Testis (tissue), 3 donors: ENCODE results near the gene CEACAM19. TPM values are rescaled to one million over a fixed set of nuclear protein-coding genes. Genes with fewer than 3 reads are reported as not detected.

ENCODE experiments used
- DNase-seq: peaks from one replicate; pipeline ENCODE4 v3.0.0-alpha.2; 2019
- H3K27ac ChIP-seq, 2 donors: fragments of 200-600 bp; sonication (generic); one replicate each; pipeline ENCODE4 v1.5.1; 2019
- H3K27me3 ChIP-seq: fragments of 200-600 bp; sonication (generic); one replicate; pipeline ENCODE4 v1.5.1; 2019
- H3K36me3 ChIP-seq: fragments of 200-600 bp; sonication (generic); one replicate; pipeline ENCODE4 v1.5.1; 2017; ENCODE audit warnings: low read depth; ENCODE audit errors: missing control alignments
- H3K4me1 ChIP-seq: fragments of 200-600 bp; sonication (generic); one replicate; pipeline ENCODE4 v1.5.1; 2019
- H3K4me3 ChIP-seq, 2 donors: fragments of 200-600 bp; sonication (generic); one replicate each; pipeline ENCODE4 v1.5.1; 2017 to 2019
- H3K9me3 ChIP-seq: fragments of 200-600 bp; sonication (generic); one replicate; pipeline ENCODE4 v1.5.1; 2017
- CTCF ChIP-seq, 3 experiments: fragments of 450-650 bp in 2 of 3; fragments of 200-600 bp in 1 of 3; sonication (generic) in 1 of 3; IDR thresholded peaks; one replicate each; pipeline ENCODE4 v1.5.1; 2016 to 2019; ENCODE audit warnings: antibody characterized with exemption in 3 of 3, mild to moderate bottlenecking in 2 of 3, moderate library complexity in 1 of 3
- POLR2A ChIP-seq: fragments of 450-650 bp; IDR thresholded peaks from one replicate; pipeline ENCODE4 v1.6.1; 2017; ENCODE audit warnings: antibody characterized with exemption, mild to moderate bottlenecking, moderate library complexity
- WGBS, 2 donors: methylation state at CpG; one replicate each; pipeline ENCODE4 v1.1.5; 2018; 5-methylcytosine and 5-hydroxymethylcytosine counted together
- intact Hi-C: fragments of 100-400 bp; cut with DNase I; formaldehyde crosslinking; loops from one replicate; pipeline ENCODE4 v1.15.1; 2023; ENCODE audit warnings: low total_unique reads
- polyA plus RNA-seq: library from polyadenylated mRNA; stranded (reverse); fragments of 350-450 nt; fragmentation: Illumina TruSeq; extraction: RNeasy Lipid Tissue Mini Kit (QIAGEN cat#74804); gene quantifications from one replicate; pipeline ENCODE4 v1.2.3, GENCODE V29; 2014; ENCODE audit warnings: low read depth, low replicate concordance; ENCODE audit not compliant: insufficient read depth
- total RNA-seq, 2 donors: library from RNA; depleted of rRNA; stranded (reverse); fragments of >200 nt; gene quantifications; one replicate each; pipeline ENCODE4 v1.2.3, GENCODE V29; 2016

The CEACAM19 gene
- total and polyA plus RNA-seq, 3 donors from 2014 or later = 9.9 to 14.7 (median 11.2) TPM

- no peaks in the 10 kb centered on the region for H3K27me3 ChIP-seq
- H3K36me3 ChIP-seq = no peaks in the 10 kb centered on the region
- DNase-seq = no peak
- no peaks in the 10 kb centered on the region for H3K9me3 ChIP-seq
- H3K4me3 ChIP-seq = no peak overlapping the region
- WGBS, 2 donors = 87 to 89% methylated on average over 4 of the region's 4 CpGs
- TF ChIP-seq CTCF (IDR thresholded peaks at IDR 0.05) (no peak), POLR2A (no peak)
- intact Hi-C loops = no loop called here
- H3K27ac ChIP-seq = no peak overlapping the region
- no peaks in the 10 kb centered on the region for H3K4me1 ChIP-seq
Observed at GRCh38 chr19:44686896-44687295, 15.6 kb downstream of the CEACAM19 start.

GRCh38 chr19:44687888-44688287 lies 16.6 kb downstream of the CEACAM19 start:
- WGBS, 2 donors = 87 to 90% methylated on average over 7 of the region's 7 CpGs
- no peaks in the 10 kb centered on the region for H3K4me1 ChIP-seq
- no peaks in the 10 kb centered on the region for H3K9me3 ChIP-seq

GRCh38 chr19:44689290-44690130 lies 18.2 kb downstream of the CEACAM19 start:
- Histone ChIP-seq H3K36me3 (no peaks in the 10 kb centered on the region), H3K9me3 (no peaks in the 10 kb centered on the region), H3K27me3 (no peaks in the 10 kb centered on the region), H3K4me1 (no peaks in the 10 kb centered on the region), H3K4me3 (no peak overlapping the region), H3K27ac (no peak overlapping the region)
- intact Hi-C loops = no loop called here
- 44 to 49% methylated on average over 9 to 11 of the region's 11 CpGs for WGBS, 2 donors
- peak; percentile 89 for DNase-seq
- no peak for TF ChIP-seq POLR2A
- peak; percentile 66 to 89 (median 86) for TF ChIP-seq CTCF (IDR thresholded peaks at IDR 0.05)

More at GRCh38 chr19:44687888-44688287, 16.6 kb downstream of the CEACAM19 start:
- intact Hi-C loops = no loop called here
- TF ChIP-seq POLR2A = no peak
- TF ChIP-seq CTCF (IDR thresholded peaks at IDR 0.05) = no peak
- no peak overlapping the region for H3K4me3 ChIP-seq
- DNase-seq = no peak
- H3K27me3 ChIP-seq = no peaks in the 10 kb centered on the region
- no peak overlapping the region for H3K27ac ChIP-seq
- H3K36me3 ChIP-seq = no peaks in the 10 kb centered on the region

- Histone ChIP-seq H3K27ac (no peak overlapping the region), H3K4me1 (no peaks in the 10 kb centered on the region), H3K4me3 (no peak overlapping the region), H3K9me3 (no peaks in the 10 kb centered on the region), H3K27me3 (no peaks in the 10 kb centered on the region), H3K36me3 (no peaks in the 10 kb centered on the region)
- intact Hi-C loops = no loop called here
- WGBS, 2 donors = 86 to 88% methylated on average over 3 of the region's 3 CpGs
- no peak for DNase-seq
- TF ChIP-seq CTCF (IDR thresholded peaks at IDR 0.05) (no peak), POLR2A (no peak)
Observed at GRCh38 chr19:44690131-44690440, 18.8 kb downstream of the CEACAM19 start.

GRCh38 chr19:44692379-44692721 lies 21.1 kb downstream of the CEACAM19 start:
- intact Hi-C loops = no loop called here
- no peak for DNase-seq

More at GRCh38 chr19:44692379-44692721, 21.1 kb downstream of the CEACAM19 start:
- Histone ChIP-seq H3K4me3 (no peak overlapping the region), H3K4me1 (no peaks in the 10 kb centered on the region), H3K27me3 (no peaks in the 10 kb centered on the region), H3K36me3 (no peaks in the 10 kb centered on the region), H3K27ac (no peak overlapping the region), H3K9me3 (no peaks in the 10 kb centered on the region)
- WGBS, 2 donors = 58 to 62% methylated on average over 5 of the region's 5 CpGs
- TF ChIP-seq POLR2A = no peak
- no peak for TF ChIP-seq CTCF (IDR thresholded peaks at IDR 0.05)
